Smooth muscle cell of the brain vasculature (primary cell): Measurements from ENCODE around the gene GJD4.

Source experiments
- DNase-seq: peaks from one replicate; pipeline ENCODE4 v3.0.0-alpha.2; 2012; ENCODE audit warnings: low read depth, low spot score

Gene GJD4

DNA sequence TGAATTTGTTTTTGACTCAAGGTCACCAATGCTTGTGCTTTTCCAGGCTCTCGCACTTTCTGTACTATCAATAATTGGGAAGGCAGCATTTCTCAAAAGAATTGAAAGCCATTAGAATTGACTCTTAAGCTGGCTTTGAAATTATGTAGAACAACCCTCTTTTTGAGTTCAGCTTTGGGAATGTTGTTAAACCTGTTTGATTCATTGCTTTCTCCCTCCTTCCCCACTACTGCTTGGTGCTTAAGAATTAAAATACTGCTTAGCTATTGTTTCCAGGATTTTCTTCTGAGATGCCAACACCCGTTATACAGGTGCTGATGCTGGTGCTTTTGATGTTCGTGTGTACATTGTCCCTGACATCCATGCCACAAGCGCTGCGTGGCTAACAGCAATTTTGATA, 52.5 kb downstream of the GJD4 start:
- no peak for DNase-seq
